Spleen (tissue), 7 donors: ENCODE measurements around the gene MS4A4E.

Source experiments
- POLR2A ChIP-seq, 3 donors: fragments of 450-650 bp; IDR thresholded peaks; one replicate each; pipeline ENCODE4 v1.5.1; 2017; ENCODE audit warnings: antibody characterized with exemption in 3 of 3, mild to moderate bottlenecking in 1 of 3
- TF ChIP-seq, protein P1 (sequence below), 11 experiments: fragments of 200-600 bp in 7 of 11; fragments of 450-650 bp in 4 of 11; sonication (generic) in 4 of 11; IDR thresholded peaks in 8 of 11; conservative IDR thresholded peaks in 3 of 11; 1 replicate in 7 of 11; 2 replicates in 4 of 11; pipeline versions ENCODE4 v1.4.0 to v1.8.0; 2016 to 2021; ENCODE audit warnings: antibody characterized with exemption in 11 of 11, inconsistent platforms in 4 of 11, mild to moderate bottlenecking in 1 of 11
- donor health status: DM: no; HTN: no; CAD: no; lungs with moderate emphysema.
- donor health status: DM: no; HTN: no; CAD: no.
- donor health status: DM: no; HTN: no; CAD: no.

GRCh38 chr11:60240662-60241061, 2.3 kb downstream of the MS4A4E start:
- TF ChIP-seq, protein P1, sequence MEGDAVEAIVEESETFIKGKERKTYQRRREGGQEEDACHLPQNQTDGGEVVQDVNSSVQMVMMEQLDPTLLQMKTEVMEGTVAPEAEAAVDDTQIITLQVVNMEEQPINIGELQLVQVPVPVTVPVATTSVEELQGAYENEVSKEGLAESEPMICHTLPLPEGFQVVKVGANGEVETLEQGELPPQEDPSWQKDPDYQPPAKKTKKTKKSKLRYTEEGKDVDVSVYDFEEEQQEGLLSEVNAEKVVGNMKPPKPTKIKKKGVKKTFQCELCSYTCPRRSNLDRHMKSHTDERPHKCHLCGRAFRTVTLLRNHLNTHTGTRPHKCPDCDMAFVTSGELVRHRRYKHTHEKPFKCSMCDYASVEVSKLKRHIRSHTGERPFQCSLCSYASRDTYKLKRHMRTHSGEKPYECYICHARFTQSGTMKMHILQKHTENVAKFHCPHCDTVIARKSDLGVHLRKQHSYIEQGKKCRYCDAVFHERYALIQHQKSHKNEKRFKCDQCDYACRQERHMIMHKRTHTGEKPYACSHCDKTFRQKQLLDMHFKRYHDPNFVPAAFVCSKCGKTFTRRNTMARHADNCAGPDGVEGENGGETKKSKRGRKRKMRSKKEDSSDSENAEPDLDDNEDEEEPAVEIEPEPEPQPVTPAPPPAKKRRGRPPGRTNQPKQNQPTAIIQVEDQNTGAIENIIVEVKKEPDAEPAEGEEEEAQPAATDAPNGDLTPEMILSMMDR (IDR thresholded peaks at IDR 0.05 in 8 of 11, conservative IDR thresholded peaks at IDR 0.05 in 3 of 11) = no peak
- TF ChIP-seq POLR2A (IDR thresholded peaks at IDR 0.05) = no peak
